ENCODE results near the gene PRPF19.

The PRPF19 gene

GRCh38 chr11:60874421-60875365 is 31.7 kb downstream of the PRPF19 start:
- no peak for DNase-seq (ENCODE audit: low read depth)

- DNase-seq (ENCODE audit: low read depth): no peak
Measured at GRCh38 chr11:60873533-60873932, 32.9 kb downstream of the PRPF19 start.

- DNase-seq (ENCODE audit: low read depth): peak; percentile 95
Measured at GRCh38 chr11:60872961-60873524, 33.3 kb downstream of the PRPF19 start.

- peak; percentile 88 for DNase-seq (ENCODE audit: low read depth)
Measured at GRCh38 chr11:60872124-60872960, 34.0 kb downstream of the PRPF19 start.

DNA sequence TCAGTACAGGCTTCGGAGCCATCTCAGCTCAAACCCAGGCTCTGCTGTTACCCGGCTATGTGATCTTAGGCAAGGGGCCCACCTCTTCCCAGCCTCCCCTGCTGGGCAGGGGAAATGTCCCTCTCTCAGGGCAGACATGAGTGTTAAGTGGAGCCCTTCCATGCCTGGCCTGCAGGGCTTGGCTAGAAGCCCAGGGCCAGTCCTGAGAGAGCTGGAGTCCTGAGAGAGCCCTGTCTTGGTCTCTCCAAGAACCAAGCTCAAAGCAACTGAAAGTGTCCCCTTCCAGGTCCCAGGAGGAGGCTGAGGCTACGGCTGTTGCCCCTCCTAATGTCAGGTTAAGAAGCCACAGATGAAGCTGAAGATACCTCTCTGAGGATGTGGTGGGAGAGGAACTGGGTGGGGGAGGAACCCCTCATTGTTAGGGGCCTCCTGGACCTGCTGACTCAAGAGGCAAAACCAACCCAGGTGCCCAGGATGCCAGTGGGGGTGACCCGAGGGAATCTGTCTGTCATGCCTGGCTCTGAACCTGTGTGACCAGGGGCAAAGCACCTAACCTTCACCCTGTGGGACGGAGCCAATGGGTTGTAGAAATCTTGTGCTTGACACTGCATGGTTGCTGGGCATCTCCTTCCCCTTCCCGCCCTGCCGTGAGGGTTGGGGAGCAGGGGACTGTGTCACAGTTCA is 34.9 kb downstream of the PRPF19 start:
- DNase-seq (ENCODE audit: low read depth): peak; percentile 35

GRCh38 chr11:60870733-60871377 is 35.5 kb downstream of the PRPF19 start:
- no peak for DNase-seq (ENCODE audit: low read depth)

DNA sequence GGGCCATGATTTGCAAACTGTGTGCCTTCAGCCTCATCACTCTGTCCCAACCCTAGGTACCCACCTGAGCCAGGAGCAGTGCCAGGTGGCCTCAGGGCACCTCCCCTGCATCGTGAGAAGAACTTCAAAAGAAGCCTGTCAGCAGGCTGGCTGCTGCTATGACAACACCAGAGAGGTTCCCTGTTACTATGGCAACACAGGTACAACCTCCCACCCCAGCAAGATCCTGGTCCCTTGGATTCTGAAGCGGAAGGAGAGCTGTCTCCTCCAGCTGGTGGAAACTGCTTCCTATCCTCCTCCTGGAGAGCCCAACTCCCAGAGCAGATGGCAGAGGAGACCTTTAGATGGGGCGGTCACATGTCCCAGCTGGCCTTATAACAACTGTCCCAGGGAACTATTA is 36.1 kb downstream of the PRPF19 start:
- DNase-seq (ENCODE audit: low read depth): no peak

GRCh38 chr11:60869451-60869825 is 36.9 kb downstream of the PRPF19 start:
- no peak for DNase-seq (ENCODE audit: low read depth)

GRCh38 chr11:60868682-60869450 is 37.5 kb downstream of the PRPF19 start:
- DNase-seq (ENCODE audit: low read depth): no peak

- no peak for DNase-seq (ENCODE audit: low read depth)
Measured at GRCh38 chr11:60867871-60868681, 38.3 kb downstream of the PRPF19 start.

GRCh38 chr11:60866911-60867870 is 39.2 kb downstream of the PRPF19 start, which contains the start of gene ZP1:
TSS of gene ZP1 (plus strand) at chr11:60867542. CDS start at chr11:60867562, 20 bp downstream.
- no peak for DNase-seq (ENCODE audit: low read depth)

GRCh38 chr11:60864856-60865513 is 41.4 kb downstream of the PRPF19 start:
- no peak for DNase-seq (ENCODE audit: low read depth)

GRCh38 chr11:60863550-60864521 is 42.5 kb downstream of the PRPF19 start:
- DNase-seq (ENCODE audit: low read depth): no peak

GRCh38 chr11:60862171-60862570 is 44.2 kb downstream of the PRPF19 start:
- DNase-seq (ENCODE audit: low read depth): no peak

DNA sequence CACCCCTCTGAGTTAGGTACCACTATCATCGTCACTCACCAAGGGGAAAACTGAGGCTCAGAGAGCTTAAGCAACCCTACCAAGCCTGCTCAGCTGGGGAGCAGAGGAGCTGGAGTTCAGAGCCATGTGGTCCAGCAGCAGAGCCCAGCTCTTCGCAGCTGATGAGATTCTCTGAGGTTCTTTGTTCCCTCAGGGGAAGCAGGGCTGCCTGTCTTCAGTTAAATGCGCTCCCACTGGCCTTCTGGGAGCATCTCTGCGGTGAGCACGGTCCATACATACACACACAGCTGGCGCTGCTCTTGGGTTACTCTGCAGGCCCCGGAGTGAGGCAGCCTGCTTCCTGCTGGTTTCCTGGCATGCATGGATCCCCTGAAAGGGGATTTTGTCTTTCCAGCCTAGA is 45.4 kb downstream of the PRPF19 start:
- no peak for DNase-seq (ENCODE audit: low read depth)

GRCh38 chr11:60859616-60860250 is 46.7 kb downstream of the PRPF19 start:
- DNase-seq (ENCODE audit: low read depth): no peak
